Measurements from ENCODE around the gene A2M.

The A2M gene

DNA sequence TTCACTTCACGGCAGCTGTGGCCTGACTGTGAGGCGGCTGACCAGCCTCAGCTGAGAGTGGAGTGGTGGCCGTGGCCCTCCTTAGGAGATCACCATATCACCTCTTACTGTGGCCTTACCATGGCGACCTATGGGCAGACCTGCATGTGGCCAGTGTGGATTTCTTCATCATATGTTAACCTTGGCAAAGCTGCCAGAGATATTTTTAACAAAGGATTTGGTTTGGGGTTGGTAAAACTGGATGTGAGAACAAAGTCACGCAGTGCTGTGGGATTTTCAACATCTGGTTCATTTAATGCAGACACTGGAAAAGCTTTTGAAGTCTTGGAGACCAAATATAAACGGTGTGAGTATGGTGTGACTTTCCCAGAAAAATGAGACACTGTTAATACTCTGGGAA, 79.5 kb downstream of the A2M start:
- DNase-seq (ENCODE audit: low spot score): no peak
- Histone ChIP-seq H3K27ac (ENCODE audit: poor library complexity, severe bottlenecking) (no peak overlapping the region), H3K9me3 (ENCODE audit: severe bottlenecking) (no peaks in the 10 kb centered on the region), H3K4me1 (ENCODE audit: insufficient read depth, poor library complexity, severe bottlenecking) (no peaks in the 10 kb centered on the region), H3K27me3 (ENCODE audit: insufficient read depth, poor library complexity, severe bottlenecking) (no peaks in the 10 kb centered on the region), H3K4me3 (ENCODE audit: severe bottlenecking) (no peak overlapping the region), H3K36me3 (ENCODE audit: low read depth) (no peaks in the 10 kb centered on the region)
- no peak for ATAC-seq (ENCODE audit: low read depth)
- no peak for TF ChIP-seq CTCF (IDR thresholded peaks at IDR 0.05; ENCODE audit: poor library complexity, severe bottlenecking)

DNA sequence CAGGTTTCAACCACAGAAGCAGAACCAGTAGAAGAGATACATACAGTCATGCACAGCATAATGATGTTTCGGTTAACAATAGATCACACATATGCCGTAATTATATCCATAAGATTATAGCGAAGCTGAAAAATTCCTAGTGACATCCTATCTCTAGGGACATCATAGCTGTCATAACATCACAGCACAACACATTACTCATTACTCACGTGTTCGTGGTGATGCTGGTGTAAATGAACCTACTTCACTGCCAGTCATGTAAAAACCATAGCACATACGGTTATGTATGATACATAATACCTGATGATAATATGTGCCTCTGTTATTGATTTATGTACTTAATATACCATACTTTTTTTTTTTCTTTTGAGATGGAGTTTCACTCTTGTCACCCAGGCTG, 81.6 kb downstream of the A2M start:
- Histone ChIP-seq H3K36me3 (ENCODE audit: low read depth) (no peaks in the 10 kb centered on the region), H3K9me3 (ENCODE audit: severe bottlenecking) (no peaks in the 10 kb centered on the region), H3K27me3 (ENCODE audit: insufficient read depth, poor library complexity, severe bottlenecking) (no peaks in the 10 kb centered on the region), H3K4me1 (ENCODE audit: insufficient read depth, poor library complexity, severe bottlenecking) (no peaks in the 10 kb centered on the region), H3K4me3 (ENCODE audit: severe bottlenecking) (no peak overlapping the region), H3K27ac (ENCODE audit: poor library complexity, severe bottlenecking) (no peak overlapping the region)
- ATAC-seq (ENCODE audit: low read depth) (no peak), DNase-seq (ENCODE audit: low spot score) (no peak)
- no peak for TF ChIP-seq CTCF (IDR thresholded peaks at IDR 0.05; ENCODE audit: poor library complexity, severe bottlenecking)

DNA sequence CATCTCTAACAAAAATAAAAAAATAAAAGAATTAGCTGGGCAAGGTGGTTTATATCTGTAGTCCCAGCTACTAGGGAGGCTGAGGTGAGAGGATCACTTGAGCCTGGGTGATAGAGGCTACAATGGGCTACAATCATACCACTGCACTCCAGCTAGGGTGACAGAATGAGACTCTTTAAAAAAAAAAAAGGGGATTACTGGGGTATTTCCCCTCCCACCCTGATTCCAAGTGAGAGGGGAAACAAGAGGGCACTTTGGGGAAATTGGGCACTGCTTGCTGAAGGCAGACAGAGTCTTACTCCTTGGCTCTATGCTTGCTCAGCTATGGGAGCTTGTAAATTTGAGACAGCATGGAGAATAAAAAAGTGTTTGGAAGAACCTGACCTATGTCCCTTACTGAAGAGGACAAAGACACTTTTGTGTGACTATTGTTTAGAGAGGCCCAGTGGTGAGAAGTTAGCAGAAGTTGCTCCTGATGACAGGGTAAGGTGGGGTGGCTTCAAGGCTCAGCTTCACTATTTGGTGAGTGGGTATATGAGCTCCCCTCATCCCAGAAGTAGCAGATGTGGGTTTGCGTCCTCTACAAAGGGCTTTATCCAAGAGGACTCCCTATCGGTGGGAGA, 82.3 kb downstream of the A2M start:
- H3K27me3 ChIP-seq (ENCODE audit: insufficient read depth, poor library complexity, severe bottlenecking): no peaks in the 10 kb centered on the region
- no peak for ATAC-seq (ENCODE audit: low read depth)
- H3K9me3 ChIP-seq (ENCODE audit: severe bottlenecking): no peaks in the 10 kb centered on the region
- no peaks in the 10 kb centered on the region for H3K36me3 ChIP-seq (ENCODE audit: low read depth)
- TF ChIP-seq CTCF (IDR thresholded peaks at IDR 0.05; ENCODE audit: poor library complexity, severe bottlenecking): no peak
- no peaks in the 10 kb centered on the region for H3K4me1 ChIP-seq (ENCODE audit: insufficient read depth, poor library complexity, severe bottlenecking)
- H3K4me3 ChIP-seq (ENCODE audit: severe bottlenecking): no peak overlapping the region
- no peak for DNase-seq (ENCODE audit: low spot score)
- H3K27ac ChIP-seq (ENCODE audit: poor library complexity, severe bottlenecking): no peak overlapping the region

- Histone ChIP-seq H3K9me3 (ENCODE audit: severe bottlenecking) (no peaks in the 10 kb centered on the region), H3K4me1 (ENCODE audit: insufficient read depth, poor library complexity, severe bottlenecking) (no peaks in the 10 kb centered on the region), H3K4me3 (ENCODE audit: severe bottlenecking) (no peak overlapping the region), H3K27ac (ENCODE audit: poor library complexity, severe bottlenecking) (no peak overlapping the region), H3K36me3 (ENCODE audit: low read depth) (no peaks in the 10 kb centered on the region), H3K27me3 (ENCODE audit: insufficient read depth, poor library complexity, severe bottlenecking) (no peaks in the 10 kb centered on the region)
- DNase-seq (ENCODE audit: low spot score) (no peak), ATAC-seq (ENCODE audit: low read depth) (no peak)
- no peak for TF ChIP-seq CTCF (IDR thresholded peaks at IDR 0.05; ENCODE audit: poor library complexity, severe bottlenecking)
Measured at GRCh38 chr12:9032202-9032964, 83.3 kb downstream of the A2M start.

- no peaks in the 10 kb centered on the region for H3K9me3 ChIP-seq (ENCODE audit: severe bottlenecking)
- ATAC-seq (ENCODE audit: low read depth) (no peak), DNase-seq (ENCODE audit: low spot score) (no peak)
- no peaks in the 10 kb centered on the region for H3K4me1 ChIP-seq (ENCODE audit: insufficient read depth, poor library complexity, severe bottlenecking)
- no peak overlapping the region for H3K27ac ChIP-seq (ENCODE audit: poor library complexity, severe bottlenecking)
- H3K4me3 ChIP-seq (ENCODE audit: severe bottlenecking): no peak overlapping the region
- H3K27me3 ChIP-seq (ENCODE audit: insufficient read depth, poor library complexity, severe bottlenecking): no peaks in the 10 kb centered on the region
- TF ChIP-seq CTCF (IDR thresholded peaks at IDR 0.05; ENCODE audit: poor library complexity, severe bottlenecking): no peak
- no peaks in the 10 kb centered on the region for H3K36me3 ChIP-seq (ENCODE audit: low read depth)
Measured at GRCh38 chr12:9030776-9031175, 84.9 kb downstream of the A2M start.
